Stimulated activated CD8-positive, alpha-beta memory T cell treated with anti-CD3 and anti-CD28 coated beads, Interleukin-15, amount 100 ng/mL, for 4 hours (primary cell): ENCODE data around the gene LNPEP.
"Not testable (repeated sequence)": the region's sequence is repeated elsewhere in the genome, so short reads cannot be mapped to it uniquely, and the experiment has no call there.

Experiments used
- DNase-seq, 2 donors: peaks; one replicate each; pipeline ENCODE4 v3.0.0-alpha.2; 2020; ENCODE audit warnings: low read depth in 2 of 2

The LNPEP gene

GRCh38 chr5:97063251-97063650, 127.4 kb downstream of the LNPEP start:
- no peak for DNase-seq

- no peak for DNase-seq
These were observed 129.6 kb downstream of the LNPEP start for GRCh38 chr5:97065475-97065874.

GRCh38 chr5:97067296-97067850, 131.5 kb downstream of the LNPEP start:
- no peak for DNase-seq

- DNase-seq = no peak
These were observed 134.4 kb downstream of the LNPEP start for GRCh38 chr5:97070234-97070633.

GRCh38 chr5:97071101-97071500, 135.2 kb downstream of the LNPEP start:
- DNase-seq = no peak

GRCh38 chr5:97071993-97072392, 136.1 kb downstream of the LNPEP start:
- no peak for DNase-seq

- DNase-seq = no peak
These were observed 136.8 kb downstream of the LNPEP start for GRCh38 chr5:97072696-97073095.

- DNase-seq = no peak
These were observed 137.5 kb downstream of the LNPEP start for GRCh38 chr5:97073420-97073819.

- no peak for DNase-seq
These were observed 139.1 kb downstream of the LNPEP start for GRCh38 chr5:97074859-97075489.

- no peak for DNase-seq
These were observed 139.8 kb downstream of the LNPEP start for GRCh38 chr5:97075649-97076048.

GRCh38 chr5:97076098-97076497, 140.2 kb downstream of the LNPEP start:
- DNase-seq = no peak

GRCh38 chr5:97077246-97077645, 141.4 kb downstream of the LNPEP start:
- no peak for DNase-seq

GRCh38 chr5:97078958-97079743, 143.3 kb downstream of the LNPEP start:
- no peak for DNase-seq

- not testable (repeated sequence) for DNase-seq
These were observed 149.0 kb downstream of the LNPEP start for GRCh38 chr5:97084782-97085458.

GRCh38 chr5:97085459-97086181, 149.7 kb downstream of the LNPEP start:
- no peak for DNase-seq
